ENCODE data around the gene FANCL.
"Not testable (repeated sequence)": the region's sequence is repeated elsewhere in the genome, so short reads cannot be mapped to it uniquely, and the experiment has no call there.

The FANCL gene

DNA sequence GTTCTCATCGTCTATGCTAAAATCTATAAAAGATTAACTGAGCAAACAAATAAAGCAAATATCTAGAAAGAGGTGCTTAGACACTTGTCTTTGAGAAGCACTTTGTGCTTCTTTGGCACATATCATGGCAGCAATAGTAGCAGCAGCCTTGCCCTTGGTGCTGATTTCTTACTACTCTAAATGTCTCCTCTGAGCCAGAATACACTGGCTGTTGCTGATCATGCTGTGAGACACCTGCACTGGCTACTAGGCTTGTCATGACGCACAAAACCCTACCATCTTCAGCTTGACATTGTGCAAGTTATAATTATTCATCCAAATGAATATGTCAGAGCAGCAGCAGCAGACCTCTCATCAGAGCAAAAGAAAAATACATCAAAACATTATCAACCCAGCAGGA lies 46.7 kb downstream of the FANCL start:
- in situ Hi-C loops (cut with HindIII; ENCODE audit: low sequenced_read_pairs), result no loop called here
- DNase-seq (ENCODE audit: low read depth), result no peak
- TF ChIP-seq, protein P1, sequence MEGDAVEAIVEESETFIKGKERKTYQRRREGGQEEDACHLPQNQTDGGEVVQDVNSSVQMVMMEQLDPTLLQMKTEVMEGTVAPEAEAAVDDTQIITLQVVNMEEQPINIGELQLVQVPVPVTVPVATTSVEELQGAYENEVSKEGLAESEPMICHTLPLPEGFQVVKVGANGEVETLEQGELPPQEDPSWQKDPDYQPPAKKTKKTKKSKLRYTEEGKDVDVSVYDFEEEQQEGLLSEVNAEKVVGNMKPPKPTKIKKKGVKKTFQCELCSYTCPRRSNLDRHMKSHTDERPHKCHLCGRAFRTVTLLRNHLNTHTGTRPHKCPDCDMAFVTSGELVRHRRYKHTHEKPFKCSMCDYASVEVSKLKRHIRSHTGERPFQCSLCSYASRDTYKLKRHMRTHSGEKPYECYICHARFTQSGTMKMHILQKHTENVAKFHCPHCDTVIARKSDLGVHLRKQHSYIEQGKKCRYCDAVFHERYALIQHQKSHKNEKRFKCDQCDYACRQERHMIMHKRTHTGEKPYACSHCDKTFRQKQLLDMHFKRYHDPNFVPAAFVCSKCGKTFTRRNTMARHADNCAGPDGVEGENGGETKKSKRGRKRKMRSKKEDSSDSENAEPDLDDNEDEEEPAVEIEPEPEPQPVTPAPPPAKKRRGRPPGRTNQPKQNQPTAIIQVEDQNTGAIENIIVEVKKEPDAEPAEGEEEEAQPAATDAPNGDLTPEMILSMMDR (IDR thresholded peaks at IDR 0.05; ENCODE audit: low read depth, low read length, missing control alignments), result no peak
- H3K4me3 ChIP-seq (ENCODE audit: low read depth, low read length), result no peak overlapping the region

DNA sequence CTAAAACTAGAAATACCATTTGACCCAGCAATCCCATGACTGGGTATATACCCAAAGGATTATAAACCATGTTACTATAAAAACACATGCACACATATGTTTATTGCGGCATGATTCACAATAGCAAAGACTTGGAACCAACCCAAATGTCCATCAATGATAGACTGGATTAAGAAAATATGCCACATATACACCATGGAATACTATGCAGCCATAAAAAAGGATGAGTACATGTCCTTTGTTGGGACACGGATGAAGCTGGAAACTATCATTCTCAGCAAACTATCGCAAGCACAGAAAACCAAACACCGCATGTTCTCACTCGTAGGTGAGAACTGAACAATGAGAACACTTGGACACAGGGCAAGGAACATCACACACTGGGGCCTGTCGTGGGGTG lies 54.1 kb downstream of the FANCL start:
- DNase-seq (ENCODE audit: low read depth); H3K4me3 ChIP-seq (ENCODE audit: low read depth, low read length); in situ Hi-C loops (cut with HindIII; ENCODE audit: low sequenced_read_pairs): not testable (repeated sequence)

DNA sequence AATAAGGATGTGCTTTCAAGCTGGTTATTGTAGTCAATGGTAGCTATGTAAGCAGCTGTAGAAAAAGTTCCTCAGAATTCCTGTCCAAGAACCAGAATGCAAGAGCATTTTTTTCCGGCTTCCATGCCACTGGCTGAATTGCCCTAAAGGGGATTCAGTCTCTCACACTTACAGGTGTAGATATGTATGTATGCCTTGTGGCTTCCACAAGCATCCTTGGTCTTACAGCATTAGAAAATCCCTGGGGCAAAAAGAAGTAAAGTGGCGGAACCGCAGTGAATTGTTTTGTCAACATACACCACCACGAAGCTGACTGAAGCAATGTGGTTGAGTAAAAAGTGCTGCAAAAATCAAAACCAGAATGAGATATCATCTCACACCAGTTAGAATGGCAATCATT lies 54.6 kb downstream of the FANCL start:
- no peak for DNase-seq (ENCODE audit: low read depth)
- no peak overlapping the region for H3K4me3 ChIP-seq (ENCODE audit: low read depth, low read length)
- in situ Hi-C loops (cut with HindIII; ENCODE audit: low sequenced_read_pairs), result no loop called here
- TF ChIP-seq, protein P1 (IDR thresholded peaks at IDR 0.05; ENCODE audit: low read depth, low read length, missing control alignments), result no peak

DNA sequence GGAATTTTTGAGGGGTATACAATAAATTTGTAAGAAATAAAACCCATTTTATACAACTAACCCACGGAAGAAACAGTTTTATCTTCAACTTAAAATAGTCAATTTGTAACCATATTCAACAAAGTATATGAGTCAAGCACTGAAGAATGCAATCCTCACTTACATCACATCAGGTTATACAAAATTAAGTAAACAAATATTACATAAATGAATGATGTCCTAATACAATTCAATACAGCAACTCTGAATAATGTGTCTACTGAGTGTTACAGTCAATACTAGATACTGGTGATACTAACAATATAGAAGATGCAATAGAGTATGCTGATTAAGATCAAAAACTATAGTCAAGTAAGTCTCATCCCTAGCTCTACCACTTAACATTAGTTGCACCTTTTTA lies 58.6 kb downstream of the FANCL start:
- TF ChIP-seq, protein P1 (IDR thresholded peaks at IDR 0.05; ENCODE audit: low read depth, low read length, missing control alignments), result no peak
- no peak overlapping the region for H3K4me3 ChIP-seq (ENCODE audit: low read depth, low read length)
- no peak for DNase-seq (ENCODE audit: low read depth)
- in situ Hi-C loops (cut with HindIII; ENCODE audit: low sequenced_read_pairs), result no loop called here

DNA sequence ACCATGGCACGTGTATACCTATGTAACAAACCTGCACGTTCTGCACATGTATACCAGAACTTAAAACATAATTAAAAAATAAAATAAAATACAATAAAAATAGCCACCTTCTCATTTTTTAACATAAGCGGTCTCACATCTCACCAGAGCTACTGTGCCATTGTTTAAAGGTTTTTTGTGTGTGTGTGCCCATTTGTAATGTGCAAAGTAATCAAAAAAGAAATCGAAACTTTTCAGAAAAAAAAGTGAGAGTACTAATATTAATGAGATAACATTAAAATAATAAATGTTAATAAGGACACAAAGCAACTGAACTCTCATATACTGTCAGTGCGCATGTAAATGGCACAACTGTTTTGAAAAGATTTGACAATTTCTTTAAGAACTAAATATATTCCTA lies 60.5 kb downstream of the FANCL start:
- in situ Hi-C loops (cut with HindIII; ENCODE audit: low sequenced_read_pairs), result no loop called here
- H3K4me3 ChIP-seq (ENCODE audit: low read depth, low read length), result no peak overlapping the region
- DNase-seq (ENCODE audit: low read depth), result no peak
- TF ChIP-seq, protein P1 (IDR thresholded peaks at IDR 0.05; ENCODE audit: low read depth, low read length, missing control alignments), result no peak

DNA sequence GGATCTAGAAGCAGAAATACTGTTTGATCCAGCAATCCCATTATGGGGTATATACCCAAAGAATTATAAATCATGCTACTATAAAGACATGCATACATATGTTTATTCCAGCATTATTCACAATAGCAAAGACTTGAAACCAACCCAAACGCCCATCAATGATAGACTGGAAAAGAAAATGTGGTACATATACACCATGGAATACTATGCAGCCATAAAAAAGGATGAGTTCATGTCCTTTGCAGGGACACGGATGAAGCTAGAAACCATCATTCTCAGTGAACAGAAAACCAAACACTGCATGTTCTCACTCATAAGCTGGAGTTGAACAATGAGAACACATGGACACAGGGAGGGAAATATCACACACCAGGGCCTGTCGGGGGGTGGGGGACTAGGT lies 61.0 kb downstream of the FANCL start:
- H3K4me3 ChIP-seq (ENCODE audit: low read depth, low read length); in situ Hi-C loops (cut with HindIII; ENCODE audit: low sequenced_read_pairs); DNase-seq (ENCODE audit: low read depth): not testable (repeated sequence)

DNA sequence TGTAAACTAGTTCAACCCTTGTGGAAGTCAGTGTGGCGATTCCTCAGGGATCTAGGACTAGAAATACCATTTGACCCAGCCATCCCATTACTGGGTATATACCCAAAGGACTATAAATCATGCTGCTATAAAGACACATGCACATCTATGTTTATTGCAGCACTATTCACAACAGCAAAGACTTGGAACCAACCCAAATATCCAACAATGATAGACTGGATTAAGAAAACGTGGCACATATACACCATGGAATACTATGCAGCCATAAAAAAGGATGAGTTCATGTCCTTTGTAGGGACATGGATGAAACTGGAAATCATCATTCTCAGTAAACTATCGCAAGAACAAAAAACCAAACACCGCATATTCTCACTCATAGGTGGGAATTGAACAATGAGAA lies 63.9 kb downstream of the FANCL start:
- in situ Hi-C loops (cut with HindIII; ENCODE audit: low sequenced_read_pairs); H3K4me3 ChIP-seq (ENCODE audit: low read depth, low read length); DNase-seq (ENCODE audit: low read depth): not testable (repeated sequence)

DNA sequence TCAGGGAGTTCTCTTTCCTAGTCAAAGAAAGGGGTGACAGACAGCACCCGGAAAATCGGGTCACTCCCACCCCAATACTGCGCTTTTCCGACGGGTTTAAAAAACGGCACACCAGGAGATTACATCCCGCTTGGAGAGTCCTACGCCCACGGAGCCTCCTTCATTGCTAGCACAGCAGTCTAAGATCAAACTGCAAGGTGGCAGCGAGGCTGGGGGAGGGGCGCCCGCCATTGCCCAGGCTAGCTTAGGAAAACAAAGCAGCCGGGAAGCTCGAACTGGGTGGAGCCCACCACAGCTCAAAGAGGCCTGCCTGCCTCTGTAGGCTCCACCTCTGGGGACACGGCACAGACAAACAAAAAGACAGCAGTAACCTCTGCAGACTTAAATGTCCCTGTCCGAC lies 69.3 kb downstream of the FANCL start:
- H3K4me3 ChIP-seq (ENCODE audit: low read depth, low read length); in situ Hi-C loops (cut with HindIII; ENCODE audit: low sequenced_read_pairs): not testable (repeated sequence)

DNA sequence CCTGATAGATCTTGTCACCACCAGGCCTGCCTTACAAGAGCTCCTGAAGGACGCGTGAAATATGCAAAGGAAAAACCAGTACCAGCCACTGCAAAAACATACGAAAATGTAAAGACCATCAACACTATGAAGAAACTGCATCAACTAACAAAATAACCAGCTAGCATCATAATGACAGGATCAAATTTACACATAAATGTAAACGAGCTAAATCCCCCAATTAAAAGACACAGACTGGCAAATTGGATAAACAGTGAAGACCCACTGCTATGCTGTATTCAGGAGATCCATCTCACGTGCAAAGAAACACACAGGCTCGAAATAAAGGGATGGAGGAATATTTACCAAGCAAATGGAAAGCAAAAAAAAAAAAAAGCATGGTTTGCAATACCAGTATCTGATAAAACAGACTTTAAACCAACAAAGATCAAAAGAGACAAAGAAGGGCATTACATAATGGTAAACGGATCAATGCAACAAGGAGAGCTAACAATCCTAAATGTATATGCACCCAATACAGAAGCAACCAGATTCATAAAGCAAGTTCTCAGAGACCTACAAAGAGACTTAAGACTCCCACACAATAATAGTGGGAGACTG lies 70.7 kb downstream of the FANCL start:
- H3K4me3 ChIP-seq (ENCODE audit: low read depth, low read length); in situ Hi-C loops (cut with HindIII; ENCODE audit: low sequenced_read_pairs); DNase-seq (ENCODE audit: low read depth): not testable (repeated sequence)

More for the DNA sequence above, 69.3 kb downstream of the FANCL start:
- not testable (repeated sequence) for DNase-seq (ENCODE audit: low read depth)

DNA sequence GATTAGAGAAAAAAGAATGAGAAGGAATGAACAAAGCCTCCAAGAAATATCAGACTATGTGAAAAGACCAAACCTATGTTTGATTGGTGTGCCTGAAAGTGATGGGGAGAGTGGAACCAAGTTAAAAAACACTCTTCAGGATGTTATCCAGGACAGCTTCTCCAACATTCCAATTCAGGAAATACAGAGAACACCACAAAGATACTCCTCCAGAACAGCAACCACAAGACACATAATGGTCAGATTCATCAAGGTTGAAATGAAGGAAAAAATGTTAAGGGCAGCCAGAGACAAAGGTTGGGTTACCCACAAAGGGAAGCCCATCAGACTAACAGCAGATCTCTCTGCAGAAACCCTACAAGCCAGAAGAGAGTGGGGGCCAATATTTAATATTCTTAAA lies 71.3 kb downstream of the FANCL start:
- in situ Hi-C loops (cut with HindIII; ENCODE audit: low sequenced_read_pairs); DNase-seq (ENCODE audit: low read depth); H3K4me3 ChIP-seq (ENCODE audit: low read depth, low read length): not testable (repeated sequence)

DNA sequence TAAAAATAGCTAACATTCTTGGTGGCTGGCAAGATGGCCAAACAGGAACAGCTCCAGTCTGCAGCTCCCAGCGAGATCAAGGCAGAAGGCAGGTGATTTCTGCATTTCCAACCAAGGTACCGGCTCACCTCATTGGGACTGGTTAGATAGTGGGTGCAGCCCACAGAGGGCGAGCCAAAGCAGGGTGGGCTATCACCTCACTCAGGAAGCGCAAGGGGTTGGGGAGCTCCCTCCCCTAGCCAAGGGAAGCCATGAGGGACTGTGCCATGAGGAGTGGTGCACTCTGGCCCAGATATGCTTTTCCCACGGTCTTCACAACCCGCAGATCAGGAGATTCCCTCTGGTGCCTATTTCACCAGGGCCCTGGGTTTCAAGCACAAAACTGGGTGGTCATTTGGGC lies 73.0 kb downstream of the FANCL start:
- H3K4me3 ChIP-seq (ENCODE audit: low read depth, low read length); DNase-seq (ENCODE audit: low read depth); in situ Hi-C loops (cut with HindIII; ENCODE audit: low sequenced_read_pairs): not testable (repeated sequence)
